ENCODE data around the gene SLC50A1.
A peak's percentile ranks its signal among the peaks of the same experiment; 100 is the strongest.

Gene SLC50A1

DNA sequence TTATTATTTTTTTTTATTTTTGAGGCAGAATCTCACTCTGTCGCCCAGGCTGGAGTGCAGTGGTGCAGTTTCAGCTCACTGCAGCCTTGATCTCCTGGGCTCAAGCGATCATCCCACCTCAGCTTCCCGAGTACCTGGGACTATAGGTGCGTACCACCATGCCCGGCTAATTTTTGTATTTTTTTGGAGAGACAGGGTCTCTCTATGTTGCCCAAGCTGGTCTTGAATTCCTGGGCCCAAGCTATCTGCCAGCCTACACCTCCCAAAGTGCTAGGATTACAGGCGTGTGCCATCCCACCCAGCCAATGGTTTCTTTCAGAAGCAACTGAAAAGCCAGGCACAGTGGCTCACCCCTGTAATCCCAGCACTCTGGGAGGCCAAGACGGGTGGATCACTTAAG, 35.2 kb downstream of the SLC50A1 start:
- DNase-seq = no peak

DNA sequence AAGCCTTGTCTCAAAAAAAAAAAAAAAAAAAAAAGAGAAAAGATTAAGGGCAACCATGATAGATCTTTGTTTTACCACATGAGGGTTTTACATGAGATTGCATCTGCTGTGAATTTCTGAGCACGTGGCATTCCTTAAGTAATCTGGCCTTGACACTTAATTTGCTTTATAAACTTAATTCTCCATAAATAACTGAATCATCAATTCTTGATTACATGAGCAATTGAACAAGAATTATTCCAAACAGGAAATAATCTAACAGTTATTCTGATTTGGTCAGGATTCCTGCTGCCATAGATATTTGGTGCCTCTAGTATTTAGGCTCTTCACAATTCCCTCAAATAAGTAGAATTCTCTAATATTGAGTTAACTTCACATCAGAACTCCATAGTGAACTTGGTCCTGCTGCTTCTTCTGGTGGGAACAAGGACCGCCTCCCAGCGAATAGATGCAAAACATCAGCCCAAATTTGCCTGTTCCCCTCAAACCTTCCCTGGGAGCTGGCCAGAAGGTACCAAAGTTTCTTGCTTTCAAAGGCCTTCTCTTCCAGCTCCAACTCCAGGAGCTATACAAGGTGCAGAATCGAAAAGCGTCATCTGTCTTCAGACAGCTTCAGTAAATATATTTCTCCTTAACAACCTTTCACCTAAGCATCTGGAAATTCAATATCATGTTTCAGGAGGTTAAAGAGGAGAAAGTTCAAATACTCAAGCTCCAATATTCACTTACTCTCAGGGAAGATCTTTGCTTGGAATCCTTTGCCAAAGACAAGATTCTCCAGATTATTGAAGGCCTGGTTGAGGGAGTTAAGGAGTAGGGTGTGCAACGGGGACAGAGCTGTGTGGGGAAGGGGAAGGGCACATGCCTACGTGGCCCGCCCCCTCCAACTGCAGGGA, 36.4 kb downstream of the SLC50A1 start:
- no peak for DNase-seq

DNA sequence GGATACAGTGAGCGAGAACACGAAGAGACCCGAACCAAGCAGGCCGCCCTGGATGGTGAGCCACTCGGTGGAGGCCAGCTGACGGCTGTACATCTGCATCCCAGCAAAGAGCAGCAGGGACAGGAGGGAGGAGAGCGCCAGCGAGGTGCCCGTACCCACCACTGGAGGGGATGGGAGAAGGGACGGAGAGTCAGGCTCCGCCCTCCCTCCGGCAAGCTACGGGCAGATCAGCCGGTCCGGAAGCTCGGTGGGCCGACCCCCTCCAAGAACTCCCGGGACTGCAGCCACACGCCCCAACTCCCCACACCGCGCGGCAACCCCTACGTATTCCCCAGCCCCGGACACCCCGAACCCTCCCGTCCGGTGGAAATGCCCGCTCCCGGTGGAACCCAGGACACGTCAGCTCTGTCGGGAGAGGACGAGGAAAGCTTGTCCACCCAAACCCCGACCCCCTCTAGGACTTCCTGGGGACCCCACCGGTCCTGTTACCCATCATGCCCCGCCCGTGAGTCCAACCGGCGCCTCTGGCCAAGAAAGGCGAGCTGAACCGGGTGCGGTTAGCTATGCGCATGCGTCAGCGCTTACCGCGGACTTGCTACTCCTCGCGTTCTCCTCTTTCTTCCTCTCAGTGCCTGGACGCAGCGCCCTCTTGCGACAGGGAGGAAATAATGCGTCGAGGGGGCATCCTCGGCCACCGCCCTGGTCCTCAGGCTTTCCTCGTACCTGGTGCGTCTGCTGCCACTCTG, 37.3 kb downstream of the SLC50A1 start, which contains the start of gene KRTCAP2:
Gene KRTCAP2 (minus strand): TSS at position 573 of the 746 bp plus-strand sequence. CDS start 80 bp downstream, at position 493.
- DNase-seq = peak; percentile 96

DNA sequence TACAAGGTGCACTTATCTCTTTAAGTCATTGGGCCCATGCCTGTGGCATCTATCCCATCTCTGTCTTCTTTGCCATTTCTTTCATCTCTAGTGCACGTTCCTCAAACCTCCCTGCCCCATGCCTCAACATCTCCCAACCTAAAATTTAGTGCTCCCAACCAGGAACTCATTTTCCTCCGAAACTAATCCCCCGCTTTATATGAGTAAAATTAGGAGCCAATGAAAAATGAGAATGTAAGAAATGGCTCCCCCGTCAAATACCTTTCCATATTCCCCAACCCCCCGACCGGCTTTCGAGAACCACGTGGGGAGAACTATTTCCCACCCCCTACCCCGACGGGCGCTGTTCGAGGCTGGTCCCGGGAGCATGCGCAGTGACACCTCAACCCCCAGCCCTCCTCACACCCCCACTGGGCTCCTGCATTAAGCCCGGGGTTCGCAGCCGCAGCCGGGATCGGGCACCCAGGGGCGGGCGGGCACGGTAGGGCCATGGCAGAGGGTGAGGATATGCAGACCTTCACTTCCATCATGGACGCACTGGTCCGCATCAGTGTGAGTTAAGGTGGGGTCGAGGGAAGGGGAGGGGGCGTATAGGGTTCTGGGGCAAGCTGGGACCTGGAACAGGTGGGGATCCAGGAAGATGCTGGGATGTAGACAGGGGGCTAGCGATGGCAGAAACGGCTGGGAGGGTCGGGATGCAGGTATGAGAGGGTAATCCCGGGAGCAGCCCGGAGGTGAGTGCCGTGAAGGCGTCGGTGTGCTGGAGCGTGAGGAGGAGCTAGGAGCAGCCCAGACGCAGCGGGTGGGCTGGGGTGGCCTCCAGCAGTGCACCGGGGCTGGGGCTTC, 38.0 kb downstream of the SLC50A1 start, which contains the start of gene TRIM46:
Gene TRIM46 (plus strand): TSS at position 372 of the 846 bp plus-strand sequence. CDS start 118 bp downstream, at position 490.
- peak; percentile 83 for DNase-seq

DNA sequence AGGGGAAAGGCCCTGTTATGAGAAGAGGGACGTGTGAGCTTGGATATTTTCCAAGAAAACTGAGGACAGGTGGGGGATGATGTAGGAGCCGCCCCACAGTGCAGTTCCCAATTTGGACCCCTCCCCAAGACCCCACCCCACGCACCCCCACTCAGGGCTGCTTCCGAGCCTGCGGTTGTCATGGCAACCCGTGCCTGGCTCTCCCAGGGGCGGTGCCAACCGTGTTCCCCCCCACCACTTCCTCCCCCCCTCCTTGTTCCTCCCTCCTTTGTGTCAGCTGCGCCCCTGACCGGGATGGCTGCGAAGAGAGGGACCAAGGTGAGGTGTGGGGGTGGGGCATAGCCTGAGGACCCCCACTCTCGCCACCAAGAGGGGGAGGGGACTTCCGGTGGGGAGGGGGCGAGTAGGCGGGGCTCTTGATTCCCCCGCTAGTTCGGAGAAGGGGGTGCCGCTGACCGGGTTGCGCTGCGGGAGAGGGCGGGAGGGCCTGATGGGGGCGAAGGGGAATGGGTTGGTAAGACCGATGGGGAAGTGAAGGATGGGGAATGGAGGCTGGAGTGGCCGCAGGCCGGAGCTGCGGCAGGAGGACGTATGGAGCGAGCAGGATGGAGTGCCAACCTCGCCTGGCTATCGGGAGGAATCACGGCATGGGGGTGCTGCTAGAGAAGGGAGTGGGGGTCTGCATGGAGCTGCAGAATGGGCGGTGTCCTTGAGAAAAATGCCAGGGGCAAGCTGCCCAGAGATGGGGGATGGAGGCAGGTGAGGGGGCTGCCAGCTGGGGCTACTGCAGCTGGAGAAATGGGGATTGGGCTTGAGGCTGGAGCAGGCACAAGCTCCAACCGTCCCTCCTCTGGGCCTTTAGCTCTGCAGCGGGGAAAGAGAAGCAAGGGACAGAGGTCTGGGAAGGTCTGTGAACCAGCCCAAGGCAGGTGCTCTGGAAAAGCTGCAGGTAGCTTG, 39.0 kb downstream of the SLC50A1 start:
- DNase-seq = peak; percentile 41

DNA sequence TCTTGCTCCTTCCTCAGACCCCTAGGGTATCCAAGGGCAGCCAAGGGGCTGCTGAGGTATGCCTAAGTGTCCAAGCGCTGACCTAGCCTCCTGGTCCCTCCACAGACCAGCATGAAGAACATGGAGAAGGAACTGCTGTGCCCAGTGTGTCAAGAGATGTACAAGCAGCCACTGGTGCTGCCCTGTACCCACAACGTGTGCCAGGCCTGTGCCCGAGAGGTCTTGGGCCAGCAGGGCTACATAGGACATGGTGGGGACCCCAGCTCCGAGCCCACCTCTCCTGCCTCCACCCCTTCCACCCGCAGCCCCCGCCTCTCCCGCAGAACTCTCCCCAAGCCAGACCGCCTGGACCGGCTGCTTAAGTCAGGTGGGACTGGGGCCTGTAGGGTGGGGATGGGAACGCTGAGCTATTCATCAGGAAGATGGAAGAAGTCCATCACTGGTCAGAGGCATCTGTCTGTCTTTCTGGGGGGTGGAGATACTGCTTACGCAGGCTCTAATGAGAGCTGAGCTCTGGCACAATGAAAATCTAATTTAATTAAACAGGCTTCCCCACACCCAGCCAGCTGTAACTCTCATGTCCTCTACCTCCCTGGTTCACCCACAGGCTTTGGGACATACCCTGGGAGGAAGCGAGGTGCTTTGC, 39.8 kb downstream of the SLC50A1 start:
- DNase-seq = no peak

DNA sequence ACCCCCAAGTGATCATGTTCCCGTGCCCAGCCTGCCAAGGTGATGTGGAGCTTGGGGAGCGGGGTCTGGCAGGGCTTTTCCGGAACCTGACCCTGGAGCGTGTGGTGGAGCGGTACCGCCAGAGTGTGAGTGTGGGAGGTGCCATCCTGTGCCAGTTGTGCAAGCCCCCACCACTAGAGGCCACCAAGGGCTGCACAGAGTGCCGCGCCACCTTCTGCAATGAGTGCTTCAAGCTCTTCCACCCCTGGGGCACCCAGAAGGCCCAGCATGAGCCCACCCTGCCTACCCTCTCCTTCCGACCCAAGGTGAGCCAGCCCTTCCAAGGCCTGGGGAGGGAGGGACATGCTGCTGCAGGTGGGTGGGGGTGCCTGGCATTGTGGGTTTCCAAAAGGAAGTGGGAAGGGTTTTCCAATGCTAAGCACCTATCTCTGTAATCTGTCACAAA, 40.3 kb downstream of the SLC50A1 start:
- no peak for DNase-seq

DNA sequence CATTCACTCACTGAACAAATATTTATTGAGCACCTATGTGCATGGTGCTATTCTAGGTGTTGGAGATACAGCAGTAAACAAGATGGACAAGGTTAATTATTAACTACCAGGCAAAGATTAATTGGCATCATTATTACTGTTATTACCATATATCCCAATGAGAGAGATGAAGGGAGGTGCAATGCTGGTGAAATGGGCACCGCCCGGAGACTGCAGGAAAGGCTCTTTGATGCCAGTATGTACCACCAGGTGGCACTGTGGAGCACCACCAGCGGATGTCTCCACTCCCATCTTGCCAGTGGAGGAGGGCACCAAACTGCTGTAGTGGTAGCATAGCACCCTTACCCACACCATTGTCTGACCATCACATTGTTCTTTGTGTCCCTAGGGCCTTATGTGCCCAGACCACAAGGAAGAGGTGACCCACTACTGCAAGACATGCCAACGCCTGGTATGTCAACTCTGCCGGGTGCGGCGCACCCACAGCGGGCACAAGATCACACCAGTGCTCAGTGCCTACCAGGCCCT, 41.0 kb downstream of the SLC50A1 start:
- DNase-seq = peak; percentile 61

DNA sequence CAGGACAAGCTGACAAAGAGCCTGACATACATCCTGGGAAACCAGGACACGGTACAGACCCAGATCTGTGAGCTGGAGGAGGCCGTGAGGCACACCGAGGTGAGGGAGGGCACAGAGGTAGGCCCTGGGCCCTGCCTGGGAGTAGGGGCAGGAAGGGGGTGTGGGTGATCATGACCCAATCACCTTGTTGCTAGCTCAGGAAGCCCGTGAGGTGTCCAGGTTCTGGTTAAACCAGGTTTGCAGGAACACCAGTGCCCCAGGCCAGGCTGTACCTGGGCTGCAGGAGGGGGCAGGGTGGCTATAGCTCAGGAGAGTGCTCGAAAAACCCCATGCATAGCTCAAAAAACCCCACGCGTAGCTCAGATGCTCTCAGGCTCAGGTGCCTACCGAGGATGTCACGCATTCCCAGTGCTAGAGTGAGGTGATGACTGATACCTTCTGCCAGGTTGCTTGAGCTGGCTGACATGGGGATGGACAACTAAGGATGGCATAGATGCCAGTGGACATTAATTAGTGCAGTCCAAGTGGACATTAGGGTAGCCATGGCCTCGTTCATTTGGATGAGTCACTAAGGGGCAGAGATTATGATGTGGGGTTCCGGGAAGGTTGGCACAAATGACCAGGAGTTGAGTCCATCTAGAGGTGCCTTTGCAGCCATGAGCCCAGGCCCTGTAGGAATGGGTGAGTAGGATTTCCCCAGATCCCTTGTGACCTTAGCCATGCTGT, 41.7 kb downstream of the SLC50A1 start:
- no peak for DNase-seq

DNA sequence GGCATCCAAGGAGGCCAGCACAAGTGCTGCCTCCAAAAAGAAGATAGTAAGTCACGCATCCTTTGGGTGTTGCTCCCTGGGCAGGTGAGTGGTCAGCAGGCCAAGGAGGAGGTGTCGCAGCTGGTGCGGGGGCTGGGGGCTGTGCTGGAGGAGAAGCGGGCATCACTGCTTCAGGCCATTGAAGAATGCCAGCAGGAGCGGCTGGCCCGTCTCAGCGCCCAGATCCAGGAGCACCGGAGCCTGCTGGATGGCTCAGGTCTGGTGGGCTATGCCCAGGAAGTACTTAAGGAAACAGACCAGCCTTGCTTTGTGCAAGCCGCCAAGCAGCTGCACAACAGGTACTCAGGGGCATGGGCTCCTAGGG, 42.2 kb downstream of the SLC50A1 start:
- DNase-seq = no peak

DNA sequence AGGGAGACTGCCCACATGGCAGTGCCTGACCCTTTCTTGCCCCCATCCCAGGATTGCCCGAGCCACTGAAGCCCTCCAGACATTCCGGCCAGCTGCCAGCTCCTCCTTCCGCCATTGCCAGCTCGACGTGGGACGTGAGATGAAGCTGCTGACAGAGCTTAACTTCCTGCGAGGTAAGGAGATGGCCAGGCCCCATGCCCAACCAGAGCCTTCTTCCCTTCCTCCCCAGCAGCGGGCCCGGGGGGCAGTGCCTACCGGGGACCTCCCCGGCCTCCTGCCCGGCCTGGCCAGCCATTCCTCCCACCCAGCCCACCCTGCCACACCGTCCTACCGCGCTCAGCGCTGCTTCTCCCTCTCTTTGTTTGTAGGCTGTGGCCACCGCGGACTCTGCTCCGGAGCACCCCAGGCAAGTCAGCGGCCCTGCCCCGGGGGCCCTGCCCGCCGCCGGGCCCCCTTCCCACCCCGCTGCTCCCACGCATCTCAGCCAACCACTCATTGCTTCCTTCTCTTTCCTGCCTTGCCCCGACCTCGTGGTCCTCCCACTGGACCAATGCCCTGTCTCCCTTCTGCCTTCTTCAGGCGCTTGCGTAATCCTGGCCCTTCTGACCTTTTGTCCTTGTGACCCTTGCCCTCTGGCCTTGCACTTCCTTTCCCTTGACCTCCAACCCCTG, 42.9 kb downstream of the SLC50A1 start:
- no peak for DNase-seq

DNA sequence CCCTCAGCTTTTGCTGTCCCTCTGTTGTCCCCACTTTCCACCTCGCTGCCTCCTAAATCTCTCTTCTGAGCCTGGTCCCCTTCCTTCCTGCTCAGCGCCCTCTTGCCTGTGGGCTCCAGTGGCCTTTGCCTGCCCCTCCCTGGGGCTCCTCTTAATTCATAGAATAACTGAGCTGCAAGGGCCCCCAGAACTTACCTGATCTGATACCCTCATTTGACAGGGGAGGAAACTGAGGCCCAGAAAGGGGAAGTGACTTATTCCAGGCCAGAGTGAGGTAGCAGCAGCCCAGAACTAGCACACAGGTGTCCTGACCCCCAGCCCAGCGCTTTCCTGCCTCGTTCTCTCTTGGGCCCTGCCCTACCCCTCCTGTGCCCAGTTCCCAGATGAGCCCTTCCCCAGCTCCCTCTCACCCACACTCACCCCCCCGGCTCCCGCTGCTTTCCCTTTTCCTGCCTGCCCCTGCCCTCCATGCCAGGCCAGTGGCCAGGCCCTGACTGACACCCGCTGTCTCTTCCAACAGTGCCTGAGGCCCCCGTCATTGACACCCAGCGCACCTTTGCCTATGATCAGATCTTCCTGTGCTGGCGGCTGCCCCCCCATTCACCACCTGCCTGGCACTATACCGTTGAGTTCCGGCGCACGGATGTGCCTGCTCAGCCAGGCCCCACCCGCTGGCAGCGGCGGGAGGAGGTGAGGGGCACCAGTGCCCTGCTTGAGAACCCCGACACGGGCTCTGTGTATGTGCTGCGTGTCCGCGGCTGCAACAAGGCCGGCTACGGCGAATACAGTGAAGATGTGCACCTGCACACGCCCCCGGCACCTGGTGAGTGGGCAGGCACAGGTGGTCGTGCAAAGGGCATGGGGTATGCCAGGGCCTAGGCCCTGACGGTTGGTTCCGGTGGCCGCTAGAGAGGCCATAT, 43.7 kb downstream of the SLC50A1 start:
- no peak for DNase-seq

DNA sequence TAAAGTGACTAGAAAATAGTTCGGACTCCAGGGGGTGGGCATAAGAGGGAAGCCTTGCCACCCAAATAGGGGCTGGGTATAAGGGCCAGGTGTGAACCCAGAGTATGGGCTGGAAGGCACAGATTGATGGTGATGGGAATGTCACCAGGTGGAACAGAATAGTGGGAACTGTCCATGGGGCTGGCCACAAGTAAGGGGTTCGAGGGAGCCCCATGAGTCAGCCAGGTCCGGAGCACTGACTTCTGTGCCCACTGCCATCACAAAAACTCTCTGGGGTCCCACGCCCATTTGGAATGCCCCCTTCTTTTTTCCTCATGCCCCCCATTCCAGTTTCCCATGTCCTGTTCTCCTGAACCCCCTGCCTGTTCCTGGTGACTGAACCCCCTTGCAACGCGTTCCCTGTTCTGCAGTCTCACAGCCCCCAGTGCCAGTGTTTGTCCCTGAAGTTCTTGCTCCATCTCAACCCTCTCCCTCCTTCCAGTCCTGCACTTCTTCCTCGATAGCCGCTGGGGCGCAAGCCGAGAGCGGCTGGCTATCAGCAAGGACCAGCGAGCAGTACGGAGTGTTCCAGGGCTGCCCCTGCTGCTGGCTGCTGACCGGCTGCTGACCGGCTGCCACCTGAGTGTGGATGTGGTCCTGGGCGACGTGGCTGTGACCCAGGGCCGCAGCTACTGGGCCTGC, 45.9 kb downstream of the SLC50A1 start:
- DNase-seq = no peak

DNA sequence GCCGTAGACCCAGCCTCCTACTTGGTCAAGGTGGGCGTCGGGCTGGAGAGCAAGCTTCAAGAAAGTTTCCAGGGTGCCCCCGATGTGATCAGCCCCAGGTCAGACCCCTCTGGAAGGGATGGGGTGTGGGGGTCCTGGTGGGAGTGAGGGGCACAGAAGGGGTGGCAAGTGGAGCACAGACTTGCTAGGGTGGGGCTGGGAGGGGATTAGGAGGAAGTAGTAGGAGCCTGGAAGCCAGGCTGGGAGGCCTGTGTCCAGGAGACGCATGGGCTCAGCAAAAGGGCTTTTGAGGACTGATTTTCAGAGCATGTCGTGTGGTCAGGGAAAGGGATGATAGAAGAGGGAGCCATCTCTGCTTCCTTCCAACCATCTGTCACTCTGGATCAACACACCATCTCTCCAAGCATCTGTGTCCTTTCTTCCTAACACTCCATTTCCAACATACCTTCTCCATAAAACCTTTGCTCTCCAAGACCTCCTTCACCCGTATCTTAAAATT, 46.4 kb downstream of the SLC50A1 start:
- no peak for DNase-seq

DNA sequence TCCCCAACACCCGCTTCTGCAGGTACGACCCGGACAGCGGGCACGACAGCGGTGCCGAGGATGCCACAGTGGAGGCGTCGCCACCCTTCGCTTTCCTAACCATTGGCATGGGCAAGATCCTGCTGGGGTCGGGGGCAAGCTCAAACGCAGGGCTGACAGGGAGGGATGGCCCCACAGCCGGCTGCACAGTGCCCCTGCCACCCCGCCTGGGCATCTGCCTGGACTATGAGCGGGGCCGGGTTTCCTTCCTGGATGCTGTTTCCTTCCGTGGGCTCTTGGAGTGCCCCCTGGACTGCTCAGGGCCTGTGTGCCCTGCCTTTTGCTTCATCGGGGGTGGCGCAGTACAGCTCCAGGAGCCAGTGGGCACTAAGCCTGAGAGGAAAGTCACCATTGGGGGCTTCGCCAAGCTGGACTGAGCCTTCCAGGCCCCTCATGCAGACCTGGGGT, 48.1 kb downstream of the SLC50A1 start:
- DNase-seq = no peak

DNA sequence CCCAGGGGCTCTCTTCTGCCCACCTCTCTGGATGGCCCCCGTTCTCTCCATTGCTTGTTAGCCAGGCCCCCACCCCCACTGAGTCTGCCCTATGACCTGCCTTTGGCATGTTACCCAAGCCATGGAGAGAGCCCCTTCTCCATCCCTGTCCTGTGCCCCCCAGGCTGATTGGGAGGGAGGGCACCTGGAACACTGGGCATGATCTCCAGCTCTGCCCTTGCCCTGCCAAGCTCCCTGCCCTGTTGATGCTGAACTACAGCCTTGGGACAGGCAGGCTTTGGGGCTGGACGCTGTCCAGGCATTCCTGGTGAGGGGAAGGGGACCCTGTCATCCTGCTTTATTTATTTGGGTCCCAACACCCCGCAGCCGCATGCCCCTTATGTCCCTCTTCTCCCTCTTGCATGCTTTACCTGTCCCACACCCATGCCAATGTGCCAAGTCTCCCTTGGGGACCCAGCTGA, 48.7 kb downstream of the SLC50A1 start:
- no peak for DNase-seq
